ENCODE results near the gene KCNG2.

DNA sequence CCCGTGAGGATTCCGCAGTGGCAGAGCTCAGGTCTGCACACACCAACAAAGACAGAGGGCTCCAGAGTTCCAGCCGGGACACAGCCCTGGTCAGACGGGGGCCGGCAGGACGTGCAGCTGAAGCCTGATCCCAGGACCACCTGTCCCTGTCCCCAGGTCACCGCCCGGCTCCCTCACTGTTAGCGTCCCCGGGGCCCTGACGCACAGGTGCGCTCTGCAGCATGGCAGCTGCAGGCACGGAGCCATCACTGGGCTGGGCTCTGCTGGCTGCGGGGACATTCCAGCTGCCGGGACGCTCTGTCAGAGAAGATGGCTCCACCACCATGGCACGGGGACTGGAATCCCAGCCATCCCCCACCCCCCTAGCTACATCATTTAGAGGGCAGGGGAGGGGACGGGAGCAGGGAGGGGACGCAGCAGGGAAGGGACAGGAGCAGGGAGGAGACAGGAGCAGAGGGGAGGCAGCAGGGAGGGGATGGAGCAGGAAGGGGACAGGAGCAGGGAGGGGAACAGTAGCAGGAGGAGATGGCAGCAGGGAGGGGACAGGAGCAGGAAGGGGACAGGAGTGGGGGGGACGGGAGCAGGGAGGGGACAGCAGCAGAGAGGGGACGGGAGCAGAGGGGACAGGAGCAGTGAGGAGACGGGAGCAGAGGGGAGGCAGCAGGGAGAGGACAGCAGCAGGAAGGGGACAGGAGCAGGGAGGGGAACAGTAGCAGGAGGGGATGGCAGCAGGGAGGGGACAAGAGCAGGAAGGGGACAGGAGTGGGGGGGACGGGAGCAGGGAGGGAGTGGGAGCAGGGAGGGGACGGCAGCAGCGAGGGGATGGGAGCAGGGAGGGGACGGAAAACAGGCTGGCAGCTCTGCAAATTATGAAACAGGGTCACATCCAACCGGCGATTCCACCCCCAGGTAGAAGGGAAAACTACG, 113.9 kb downstream of the KCNG2 start:
- TF ChIP-seq, protein P1, sequence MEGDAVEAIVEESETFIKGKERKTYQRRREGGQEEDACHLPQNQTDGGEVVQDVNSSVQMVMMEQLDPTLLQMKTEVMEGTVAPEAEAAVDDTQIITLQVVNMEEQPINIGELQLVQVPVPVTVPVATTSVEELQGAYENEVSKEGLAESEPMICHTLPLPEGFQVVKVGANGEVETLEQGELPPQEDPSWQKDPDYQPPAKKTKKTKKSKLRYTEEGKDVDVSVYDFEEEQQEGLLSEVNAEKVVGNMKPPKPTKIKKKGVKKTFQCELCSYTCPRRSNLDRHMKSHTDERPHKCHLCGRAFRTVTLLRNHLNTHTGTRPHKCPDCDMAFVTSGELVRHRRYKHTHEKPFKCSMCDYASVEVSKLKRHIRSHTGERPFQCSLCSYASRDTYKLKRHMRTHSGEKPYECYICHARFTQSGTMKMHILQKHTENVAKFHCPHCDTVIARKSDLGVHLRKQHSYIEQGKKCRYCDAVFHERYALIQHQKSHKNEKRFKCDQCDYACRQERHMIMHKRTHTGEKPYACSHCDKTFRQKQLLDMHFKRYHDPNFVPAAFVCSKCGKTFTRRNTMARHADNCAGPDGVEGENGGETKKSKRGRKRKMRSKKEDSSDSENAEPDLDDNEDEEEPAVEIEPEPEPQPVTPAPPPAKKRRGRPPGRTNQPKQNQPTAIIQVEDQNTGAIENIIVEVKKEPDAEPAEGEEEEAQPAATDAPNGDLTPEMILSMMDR (IDR thresholded peaks at IDR 0.05; ENCODE audit: insufficient read depth, low read length, poor library complexity, severe bottlenecking), result no peak
- TF ChIP-seq EZH2phosphoT487 (conservative IDR thresholded peaks at IDR 0.05; ENCODE audit: low read length), result no peak

Data from SU-DHL-6 (cell line).